ENCODE results near the gene NKAIN4.

The NKAIN4 gene

GRCh38 chr20:63296531-63297299 is 42.5 kb upstream of the NKAIN4 start:
- H3K9ac ChIP-seq (ENCODE audit: insufficient read length, low read depth) = peak overlapping the region; percentile 22

GRCh38 chr20:63295846-63296245 is 41.6 kb upstream of the NKAIN4 start:
- no peaks in the 10 kb centered on the region for H3K9me3 ChIP-seq (ENCODE audit: insufficient read depth, low read length)
- DNase-seq (ENCODE audit: low read depth, low spot score) = no peak
- peaks cover 15% of the 10 kb centered on the region for H3K36me3 ChIP-seq (ENCODE audit: insufficient read depth, insufficient read length, low read length)
- peaks cover 37% of the 10 kb centered on the region for H3K4me1 ChIP-seq (ENCODE audit: insufficient read depth, insufficient read length)
- TF ChIP-seq ZNF274 (IDR thresholded peaks at IDR 0.05; ENCODE audit: low read depth, low read length) = no peak
- no peak for TF ChIP-seq YY1 (IDR thresholded peaks at IDR 0.05; ENCODE audit: insufficient read depth, insufficient read length)
- TF ChIP-seq SUZ12 (IDR thresholded peaks at IDR 0.05; ENCODE audit: extremely low read depth, insufficient read depth, insufficient read length) = no peak
- no peak overlapping the region for H3K4me3 ChIP-seq (ENCODE audit: insufficient read length, low read depth)
- no peak overlapping the region for H3K9ac ChIP-seq (ENCODE audit: insufficient read length, low read depth)
- H3K27me3 ChIP-seq (ENCODE audit: insufficient read depth, insufficient read length) = no peaks in the 10 kb centered on the region

More at GRCh38 chr20:63296531-63297299, 42.5 kb upstream of the NKAIN4 start:
- H3K4me1 ChIP-seq (ENCODE audit: insufficient read depth, insufficient read length) = peaks cover 31% of the 10 kb centered on the region
- peaks cover 7% of the 10 kb centered on the region for H3K36me3 ChIP-seq (ENCODE audit: insufficient read depth, insufficient read length, low read length)
- no peak for TF ChIP-seq YY1 (IDR thresholded peaks at IDR 0.05; ENCODE audit: insufficient read depth, insufficient read length)
- TF ChIP-seq ZNF274 (IDR thresholded peaks at IDR 0.05; ENCODE audit: low read depth, low read length) = no peak
- TF ChIP-seq SUZ12 (IDR thresholded peaks at IDR 0.05; ENCODE audit: extremely low read depth, insufficient read depth, insufficient read length) = no peak
- no peak overlapping the region for H3K4me3 ChIP-seq (ENCODE audit: insufficient read length, low read depth)
- no peaks in the 10 kb centered on the region for H3K9me3 ChIP-seq (ENCODE audit: insufficient read depth, low read length)
- DNase-seq (ENCODE audit: low read depth, low spot score) = no peak
- no peaks in the 10 kb centered on the region for H3K27me3 ChIP-seq (ENCODE audit: insufficient read depth, insufficient read length)

GRCh38 chr20:63295422-63295821 is 41.2 kb upstream of the NKAIN4 start:
- H3K27me3 ChIP-seq (ENCODE audit: insufficient read depth, insufficient read length) = no peaks in the 10 kb centered on the region
- no peak overlapping the region for H3K4me3 ChIP-seq (ENCODE audit: insufficient read length, low read depth)
- TF ChIP-seq YY1 (IDR thresholded peaks at IDR 0.05; ENCODE audit: insufficient read depth, insufficient read length) (no peak), ZNF274 (IDR thresholded peaks at IDR 0.05; ENCODE audit: low read depth, low read length) (no peak), SUZ12 (IDR thresholded peaks at IDR 0.05; ENCODE audit: extremely low read depth, insufficient read depth, insufficient read length) (no peak)
- no peaks in the 10 kb centered on the region for H3K9me3 ChIP-seq (ENCODE audit: insufficient read depth, low read length)
- peaks cover 19% of the 10 kb centered on the region for H3K36me3 ChIP-seq (ENCODE audit: insufficient read depth, insufficient read length, low read length)
- no peak overlapping the region for H3K9ac ChIP-seq (ENCODE audit: insufficient read length, low read depth)
- DNase-seq (ENCODE audit: low read depth, low spot score) = peak; percentile 25
- peaks cover 40% of the 10 kb centered on the region for H3K4me1 ChIP-seq (ENCODE audit: insufficient read depth, insufficient read length)

GRCh38 chr20:63295018-63295417 is 40.8 kb upstream of the NKAIN4 start:
- Histone ChIP-seq H3K9me3 (ENCODE audit: insufficient read depth, low read length) (no peaks in the 10 kb centered on the region), H3K4me3 (ENCODE audit: insufficient read length, low read depth) (no peak overlapping the region), H3K4me1 (ENCODE audit: insufficient read depth, insufficient read length) (peaks cover 44% of the 10 kb centered on the region), H3K9ac (ENCODE audit: insufficient read length, low read depth) (peak overlapping the region; percentile 21), H3K36me3 (ENCODE audit: insufficient read depth, insufficient read length, low read length) (peaks cover 23% of the 10 kb centered on the region), H3K27me3 (ENCODE audit: insufficient read depth, insufficient read length) (no peaks in the 10 kb centered on the region)
- no peak for TF ChIP-seq ZNF274 (IDR thresholded peaks at IDR 0.05; ENCODE audit: low read depth, low read length)
- TF ChIP-seq YY1 (IDR thresholded peaks at IDR 0.05; ENCODE audit: insufficient read depth, insufficient read length) = no peak
- no peak for TF ChIP-seq SUZ12 (IDR thresholded peaks at IDR 0.05; ENCODE audit: extremely low read depth, insufficient read depth, insufficient read length)
- no peak for DNase-seq (ENCODE audit: low read depth, low spot score)

GRCh38 chr20:63294536-63294900 is 40.3 kb upstream of the NKAIN4 start:
- no peak for TF ChIP-seq SUZ12 (IDR thresholded peaks at IDR 0.05; ENCODE audit: extremely low read depth, insufficient read depth, insufficient read length)
- no peak overlapping the region for H3K4me3 ChIP-seq (ENCODE audit: insufficient read length, low read depth)
- H3K4me1 ChIP-seq (ENCODE audit: insufficient read depth, insufficient read length) = peaks cover 45% of the 10 kb centered on the region
- DNase-seq (ENCODE audit: low read depth, low spot score) = no peak
- H3K36me3 ChIP-seq (ENCODE audit: insufficient read depth, insufficient read length, low read length) = peaks cover 28% of the 10 kb centered on the region
- no peak overlapping the region for H3K9ac ChIP-seq (ENCODE audit: insufficient read length, low read depth)
- no peaks in the 10 kb centered on the region for H3K9me3 ChIP-seq (ENCODE audit: insufficient read depth, low read length)
- H3K27me3 ChIP-seq (ENCODE audit: insufficient read depth, insufficient read length) = no peaks in the 10 kb centered on the region

- TF ChIP-seq YY1 (IDR thresholded peaks at IDR 0.05; ENCODE audit: insufficient read depth, insufficient read length) = no peak
- TF ChIP-seq ZNF274 (IDR thresholded peaks at IDR 0.05; ENCODE audit: low read depth, low read length) = no peak
- TF ChIP-seq SUZ12 (IDR thresholded peaks at IDR 0.05; ENCODE audit: extremely low read depth, insufficient read depth, insufficient read length) = no peak
- no peaks in the 10 kb centered on the region for H3K9me3 ChIP-seq (ENCODE audit: insufficient read depth, low read length)
- no peak overlapping the region for H3K4me3 ChIP-seq (ENCODE audit: insufficient read length, low read depth)
- H3K9ac ChIP-seq (ENCODE audit: insufficient read length, low read depth) = no peak overlapping the region
- peaks cover 33% of the 10 kb centered on the region for H3K36me3 ChIP-seq (ENCODE audit: insufficient read depth, insufficient read length, low read length)
- no peak for DNase-seq (ENCODE audit: low read depth, low spot score)
- peaks cover 45% of the 10 kb centered on the region for H3K4me1 ChIP-seq (ENCODE audit: insufficient read depth, insufficient read length)
- H3K27me3 ChIP-seq (ENCODE audit: insufficient read depth, insufficient read length) = no peaks in the 10 kb centered on the region
Observed at GRCh38 chr20:63293871-63294535, 39.7 kb upstream of the NKAIN4 start.

GRCh38 chr20:63293456-63293855 is 39.2 kb upstream of the NKAIN4 start:
- H3K36me3 ChIP-seq (ENCODE audit: insufficient read depth, insufficient read length, low read length) = peaks cover 39% of the 10 kb centered on the region
- peaks cover 45% of the 10 kb centered on the region for H3K4me1 ChIP-seq (ENCODE audit: insufficient read depth, insufficient read length)
- H3K4me3 ChIP-seq (ENCODE audit: insufficient read length, low read depth) = no peak overlapping the region
- H3K9ac ChIP-seq (ENCODE audit: insufficient read length, low read depth) = peak overlapping the region; percentile 42
- no peak for DNase-seq (ENCODE audit: low read depth, low spot score)
- TF ChIP-seq YY1 (IDR thresholded peaks at IDR 0.05; ENCODE audit: insufficient read depth, insufficient read length) = no peak
- no peak for TF ChIP-seq SUZ12 (IDR thresholded peaks at IDR 0.05; ENCODE audit: extremely low read depth, insufficient read depth, insufficient read length)
- TF ChIP-seq ZNF274 (IDR thresholded peaks at IDR 0.05; ENCODE audit: low read depth, low read length) = no peak
- H3K9me3 ChIP-seq (ENCODE audit: insufficient read depth, low read length) = no peaks in the 10 kb centered on the region
- H3K27me3 ChIP-seq (ENCODE audit: insufficient read depth, insufficient read length) = no peaks in the 10 kb centered on the region

All from NT2/D1 (cell line).